Nephron progenitor cell (in vitro differentiated cells): Measurements from ENCODE around the gene INSYN2B.
A peak's percentile ranks its signal among the peaks of the same experiment; 100 is the strongest.

Experiments
- DNase-seq: peaks from one replicate; pipeline ENCODE4 v3.0.0; 2021
- H3K27ac Mint-ChIP-seq: 2 replicates; pipeline ENCODE4 v1.8.0; 2021; ENCODE audit warnings: mild to moderate bottlenecking, moderate library complexity, mixed read lengths
- H3K27me3 Mint-ChIP-seq: 2 replicates; pipeline ENCODE4 v1.8.0; 2021; ENCODE audit warnings: mild to moderate bottlenecking, low read depth, mixed read lengths; ENCODE audit not compliant: poor library complexity
- H3K36me3 Mint-ChIP-seq: 2 replicates; pipeline ENCODE4 v1.8.0; 2021; ENCODE audit warnings: low read depth, mixed read lengths
- H3K4me1 Mint-ChIP-seq: 2 replicates; pipeline ENCODE4 v1.8.0; 2021; ENCODE audit warnings: mixed read lengths
- H3K4me3 Mint-ChIP-seq: 2 replicates; pipeline ENCODE4 v1.8.0; 2021; ENCODE audit warnings: mild to moderate bottlenecking, moderate library complexity, mixed read lengths
- H3K9me3 Mint-ChIP-seq: 2 replicates; pipeline ENCODE4 v1.8.0; 2021; ENCODE audit warnings: mild to moderate bottlenecking, moderate library complexity, mixed read lengths
- CTCF ChIP-seq: fragments of 200-600 bp; sonication (generic); IDR thresholded peaks from 2 replicates; pipeline ENCODE4 v1.5.0; 2021; ENCODE audit warnings: antibody characterized with exemption

Gene INSYN2B

GRCh38 chr5:169881702-169882303, 98.5 kb downstream of the INSYN2B start:
- Mint-ChIP-seq H3K4me1 (peaks cover 34% of the 10 kb centered on the region), H3K27ac (no peak overlapping the region), H3K4me3 (no peak overlapping the region), H3K9me3 (no peaks in the 10 kb centered on the region), H3K36me3 (no peaks in the 10 kb centered on the region), H3K27me3 (peaks cover 29% of the 10 kb centered on the region)
- TF ChIP-seq CTCF = no peak
- DNase-seq = no peak

GRCh38 chr5:169880785-169881184, 99.5 kb downstream of the INSYN2B start:
- no peak for DNase-seq
- Mint-ChIP-seq H3K4me3 (no peak overlapping the region), H3K9me3 (no peaks in the 10 kb centered on the region), H3K27ac (no peak overlapping the region), H3K27me3 (peaks cover 24% of the 10 kb centered on the region), H3K4me1 (peaks cover 39% of the 10 kb centered on the region), H3K36me3 (no peaks in the 10 kb centered on the region)
- no peak for TF ChIP-seq CTCF

- TF ChIP-seq CTCF = no peak
- Mint-ChIP-seq H3K9me3 (no peaks in the 10 kb centered on the region), H3K4me1 (peaks cover 44% of the 10 kb centered on the region), H3K36me3 (no peaks in the 10 kb centered on the region), H3K4me3 (no peak overlapping the region), H3K27ac (no peak overlapping the region), H3K27me3 (peaks cover 20% of the 10 kb centered on the region)
- no peak for DNase-seq
These were observed 100.2 kb downstream of the INSYN2B start for GRCh38 chr5:169880012-169880663.

- peaks cover 12% of the 10 kb centered on the region for H3K27me3 Mint-ChIP-seq
- no peak overlapping the region for H3K4me3 Mint-ChIP-seq
- no peaks in the 10 kb centered on the region for H3K36me3 Mint-ChIP-seq
- no peaks in the 10 kb centered on the region for H3K9me3 Mint-ChIP-seq
- peaks cover 18% of the 10 kb centered on the region for H3K4me1 Mint-ChIP-seq
- H3K27ac Mint-ChIP-seq = peak overlapping the region; percentile 79
- no peak for TF ChIP-seq CTCF
- DNase-seq = no peak
These were observed 103.9 kb downstream of the INSYN2B start for GRCh38 chr5:169876386-169876785.

- Mint-ChIP-seq H3K36me3 (no peaks in the 10 kb centered on the region), H3K27me3 (peaks cover 12% of the 10 kb centered on the region), H3K4me3 (no peak overlapping the region), H3K9me3 (no peaks in the 10 kb centered on the region), H3K27ac (peak overlapping the region; percentile 79), H3K4me1 (peaks cover 18% of the 10 kb centered on the region)
- no peak for DNase-seq
- no peak for TF ChIP-seq CTCF
These were observed 104.6 kb downstream of the INSYN2B start for GRCh38 chr5:169875731-169876130.
